GM19240 (cell line): ENCODE data around the gene ARRDC1.
"Not testable (repeated sequence)": the region's sequence is repeated elsewhere in the genome, so short reads cannot be mapped to it uniquely, and the experiment has no call there.

ENCODE experiments used
- DNase-seq: peaks from one replicate; pipeline ENCODE4 v3.0.0; 2011; ENCODE audit warnings: low spot score; ENCODE audit not compliant: insufficient read length

ARRDC1 gene

GRCh38 chr9:137611623-137612609, 6.4 kb downstream of the ARRDC1 start:
- no peak for DNase-seq

GRCh38 chr9:137612741-137613142, 7.3 kb downstream of the ARRDC1 start:
- no peak for DNase-seq

GRCh38 chr9:137613259-137613658, 7.8 kb downstream of the ARRDC1 start:
- DNase-seq: no peak

- no peak for DNase-seq
Measured at GRCh38 chr9:137613738-137614523, 8.4 kb downstream of the ARRDC1 start.

- no peak for DNase-seq
Measured at GRCh38 chr9:137614631-137615386, 9.3 kb downstream of the ARRDC1 start.

GRCh38 chr9:137615387-137615871, 9.9 kb downstream of the ARRDC1 start:
- DNase-seq: no peak

- DNase-seq: peak; percentile 98
Measured at GRCh38 chr9:137618105-137619067, 12.9 kb downstream of the ARRDC1 start, which contains the start of gene EHMT1. Gene EHMT1 (plus strand): TSS chr9:137619005. CDS start chr9:137619029, 24 bp downstream.

- peak; percentile 63 for DNase-seq
Measured at GRCh38 chr9:137619240-137620047, 14.0 kb downstream of the ARRDC1 start.

- no peak for DNase-seq
Measured at GRCh38 chr9:137620048-137620405, 14.5 kb downstream of the ARRDC1 start.

- no peak for DNase-seq
Measured at GRCh38 chr9:137620581-137620980, 15.1 kb downstream of the ARRDC1 start.

GRCh38 chr9:137621131-137621757, 15.8 kb downstream of the ARRDC1 start:
- DNase-seq: no peak

GRCh38 chr9:137622211-137622610, 16.7 kb downstream of the ARRDC1 start:
- DNase-seq: not testable (repeated sequence)

- DNase-seq: no peak
Measured at GRCh38 chr9:137626464-137626863, 21.0 kb downstream of the ARRDC1 start.

GRCh38 chr9:137627406-137627805, 21.9 kb downstream of the ARRDC1 start:
- DNase-seq: not testable (repeated sequence)

GRCh38 chr9:137630126-137630525, 24.6 kb downstream of the ARRDC1 start:
- DNase-seq: no peak

- no peak for DNase-seq
Measured at GRCh38 chr9:137630679-137631078, 25.2 kb downstream of the ARRDC1 start.

GRCh38 chr9:137631345-137632229, 26.1 kb downstream of the ARRDC1 start:
- no peak for DNase-seq
